ENCODE measurements around the gene MAML2.

GRCh38 chr11:96097844-96098421 lies 245.1 kb downstream of the MAML2 start:
- TF ChIP-seq, protein P1, sequence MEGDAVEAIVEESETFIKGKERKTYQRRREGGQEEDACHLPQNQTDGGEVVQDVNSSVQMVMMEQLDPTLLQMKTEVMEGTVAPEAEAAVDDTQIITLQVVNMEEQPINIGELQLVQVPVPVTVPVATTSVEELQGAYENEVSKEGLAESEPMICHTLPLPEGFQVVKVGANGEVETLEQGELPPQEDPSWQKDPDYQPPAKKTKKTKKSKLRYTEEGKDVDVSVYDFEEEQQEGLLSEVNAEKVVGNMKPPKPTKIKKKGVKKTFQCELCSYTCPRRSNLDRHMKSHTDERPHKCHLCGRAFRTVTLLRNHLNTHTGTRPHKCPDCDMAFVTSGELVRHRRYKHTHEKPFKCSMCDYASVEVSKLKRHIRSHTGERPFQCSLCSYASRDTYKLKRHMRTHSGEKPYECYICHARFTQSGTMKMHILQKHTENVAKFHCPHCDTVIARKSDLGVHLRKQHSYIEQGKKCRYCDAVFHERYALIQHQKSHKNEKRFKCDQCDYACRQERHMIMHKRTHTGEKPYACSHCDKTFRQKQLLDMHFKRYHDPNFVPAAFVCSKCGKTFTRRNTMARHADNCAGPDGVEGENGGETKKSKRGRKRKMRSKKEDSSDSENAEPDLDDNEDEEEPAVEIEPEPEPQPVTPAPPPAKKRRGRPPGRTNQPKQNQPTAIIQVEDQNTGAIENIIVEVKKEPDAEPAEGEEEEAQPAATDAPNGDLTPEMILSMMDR (IDR thresholded peaks at IDR 0.05) = no peak
- no peak for TF ChIP-seq ZFX (IDR thresholded peaks at IDR 0.05; ENCODE audit: borderline replicate concordance)

Measured in 22Rv1 (cell line).